GM18873 (cell line): ENCODE measurements around the gene NXPE2.

Experiments
- ATAC-seq: cut with Tn5 transposase; IDR thresholded peaks from one replicate; pipeline ENCODE4 v1.9.1; 2021; ENCODE audit warnings: mild to moderate bottlenecking, moderate library complexity, moderate number of reproducible peaks; ENCODE audit not compliant: unreplicated experiment, low FRiP score

Gene NXPE2

GRCh38 chr11:114738954-114739353 is 60.6 kb downstream of the NXPE2 start:
- ATAC-seq, result no peak

- ATAC-seq, result no peak
Measured at GRCh38 chr11:114745150-114745671, 66.9 kb downstream of the NXPE2 start.

DNA sequence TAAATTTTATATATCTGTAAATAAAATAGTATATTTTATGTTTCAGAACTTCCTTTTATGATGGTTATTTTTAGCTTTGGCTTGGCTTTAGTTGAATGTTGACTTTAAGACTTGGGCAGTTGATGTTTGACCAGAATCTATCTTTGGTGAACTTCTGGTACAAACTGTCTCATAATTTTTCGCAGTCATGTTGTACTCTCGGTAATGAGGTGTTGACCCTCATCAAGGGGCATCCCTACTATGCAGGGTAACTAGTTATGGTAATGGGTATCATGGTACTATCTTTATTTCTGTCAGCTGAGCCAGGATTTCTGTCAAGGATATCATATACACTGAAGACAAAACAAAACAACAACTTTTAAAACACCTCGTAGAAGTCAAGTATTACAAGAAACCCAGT is 67.7 kb downstream of the NXPE2 start:
- no peak for ATAC-seq
